GM08714 (cell line): Measurements from ENCODE around the gene LTBP1.

Source experiments
- H3K4me3 ChIP-seq: fragments of 200-500 bp; sonication (Bioruptor generic); 2 replicates; pipeline ENCODE4 v1.5.1; 2014; ENCODE audit warnings: mild to moderate bottlenecking, low read length, inconsistent platforms
- ZNF274 ChIP-seq: IDR thresholded peaks from 2 replicates; pipeline ENCODE4 v1.6.1; 2012; ENCODE audit warnings: mild to moderate bottlenecking, low read depth, low read length

Gene LTBP1

GRCh38 chr2:33419581-33420200 lies 472.9 kb downstream of the LTBP1 start:
- no peak overlapping the region for H3K4me3 ChIP-seq
- TF ChIP-seq ZNF274, result no peak

- no peak for TF ChIP-seq ZNF274
- H3K4me3 ChIP-seq, result no peak overlapping the region
Observed at GRCh38 chr2:33420726-33421125, 474.0 kb downstream of the LTBP1 start.

- no peak for TF ChIP-seq ZNF274
- no peak overlapping the region for H3K4me3 ChIP-seq
Observed at GRCh38 chr2:33421820-33422219, 475.1 kb downstream of the LTBP1 start.

GRCh38 chr2:33425161-33425560 lies 478.4 kb downstream of the LTBP1 start:
- no peak overlapping the region for H3K4me3 ChIP-seq
- no peak for TF ChIP-seq ZNF274

GRCh38 chr2:33425586-33426031 lies 478.9 kb downstream of the LTBP1 start:
- no peak for TF ChIP-seq ZNF274
- no peak overlapping the region for H3K4me3 ChIP-seq

- no peak overlapping the region for H3K4me3 ChIP-seq
- no peak for TF ChIP-seq ZNF274
Observed at GRCh38 chr2:33426666-33427231, 480.0 kb downstream of the LTBP1 start.

GRCh38 chr2:33430077-33430476 lies 483.3 kb downstream of the LTBP1 start:
- no peak for TF ChIP-seq ZNF274
- no peak overlapping the region for H3K4me3 ChIP-seq

- TF ChIP-seq ZNF274, result no peak
- no peak overlapping the region for H3K4me3 ChIP-seq
Observed at GRCh38 chr2:33430856-33431255, 484.1 kb downstream of the LTBP1 start.

GRCh38 chr2:33432871-33433270 lies 486.1 kb downstream of the LTBP1 start:
- H3K4me3 ChIP-seq, result no peak overlapping the region
- TF ChIP-seq ZNF274, result no peak

- H3K4me3 ChIP-seq, result no peak overlapping the region
- no peak for TF ChIP-seq ZNF274
Observed at GRCh38 chr2:33433279-33434235, 486.8 kb downstream of the LTBP1 start.

- no peak for TF ChIP-seq ZNF274
- H3K4me3 ChIP-seq, result no peak overlapping the region
Observed at GRCh38 chr2:33435518-33435917, 488.8 kb downstream of the LTBP1 start.

- TF ChIP-seq ZNF274, result no peak
- no peak overlapping the region for H3K4me3 ChIP-seq
Observed at GRCh38 chr2:33436083-33436482, 489.3 kb downstream of the LTBP1 start.

- no peak for TF ChIP-seq ZNF274
- H3K4me3 ChIP-seq, result no peak overlapping the region
Observed at GRCh38 chr2:33437297-33437696, 490.5 kb downstream of the LTBP1 start.

- H3K4me3 ChIP-seq, result no peak overlapping the region
- no peak for TF ChIP-seq ZNF274
Observed at GRCh38 chr2:33437815-33438214, 491.1 kb downstream of the LTBP1 start.
